ENCODE results near the gene CCDC30.

DNA sequence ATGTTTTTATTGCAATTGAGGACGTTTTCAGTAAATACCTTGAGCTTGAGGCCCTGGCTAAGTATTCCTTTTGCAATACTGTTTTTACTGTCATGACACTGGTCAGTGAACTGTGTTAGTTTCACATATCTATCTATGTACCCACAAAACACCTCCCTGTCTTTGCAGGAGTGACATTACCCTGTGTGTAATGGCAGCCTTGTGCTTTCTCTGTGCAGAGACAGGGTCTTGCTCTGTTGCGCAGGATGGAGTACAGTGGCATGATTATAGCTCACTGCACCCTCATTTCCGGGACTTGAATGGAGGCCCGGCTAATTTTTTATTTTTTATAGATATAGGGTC, 228.0 kb downstream of the CCDC30 start:
- TF ChIP-seq, protein P1, sequence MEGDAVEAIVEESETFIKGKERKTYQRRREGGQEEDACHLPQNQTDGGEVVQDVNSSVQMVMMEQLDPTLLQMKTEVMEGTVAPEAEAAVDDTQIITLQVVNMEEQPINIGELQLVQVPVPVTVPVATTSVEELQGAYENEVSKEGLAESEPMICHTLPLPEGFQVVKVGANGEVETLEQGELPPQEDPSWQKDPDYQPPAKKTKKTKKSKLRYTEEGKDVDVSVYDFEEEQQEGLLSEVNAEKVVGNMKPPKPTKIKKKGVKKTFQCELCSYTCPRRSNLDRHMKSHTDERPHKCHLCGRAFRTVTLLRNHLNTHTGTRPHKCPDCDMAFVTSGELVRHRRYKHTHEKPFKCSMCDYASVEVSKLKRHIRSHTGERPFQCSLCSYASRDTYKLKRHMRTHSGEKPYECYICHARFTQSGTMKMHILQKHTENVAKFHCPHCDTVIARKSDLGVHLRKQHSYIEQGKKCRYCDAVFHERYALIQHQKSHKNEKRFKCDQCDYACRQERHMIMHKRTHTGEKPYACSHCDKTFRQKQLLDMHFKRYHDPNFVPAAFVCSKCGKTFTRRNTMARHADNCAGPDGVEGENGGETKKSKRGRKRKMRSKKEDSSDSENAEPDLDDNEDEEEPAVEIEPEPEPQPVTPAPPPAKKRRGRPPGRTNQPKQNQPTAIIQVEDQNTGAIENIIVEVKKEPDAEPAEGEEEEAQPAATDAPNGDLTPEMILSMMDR (IDR thresholded peaks at IDR 0.05; ENCODE audit: poor library complexity): no peak
- TF ChIP-seq EZH2 (IDR thresholded peaks at IDR 0.05; ENCODE audit: borderline replicate concordance) (no peak), EZH2phosphoT487 (IDR thresholded peaks at IDR 0.05; ENCODE audit: low read depth, severe bottlenecking, unreplicated experiment) (no peak)

Measured in hepatocyte (in vitro differentiated cells).